ENCODE data around the gene KLK7.

The KLK7 gene

DNA sequence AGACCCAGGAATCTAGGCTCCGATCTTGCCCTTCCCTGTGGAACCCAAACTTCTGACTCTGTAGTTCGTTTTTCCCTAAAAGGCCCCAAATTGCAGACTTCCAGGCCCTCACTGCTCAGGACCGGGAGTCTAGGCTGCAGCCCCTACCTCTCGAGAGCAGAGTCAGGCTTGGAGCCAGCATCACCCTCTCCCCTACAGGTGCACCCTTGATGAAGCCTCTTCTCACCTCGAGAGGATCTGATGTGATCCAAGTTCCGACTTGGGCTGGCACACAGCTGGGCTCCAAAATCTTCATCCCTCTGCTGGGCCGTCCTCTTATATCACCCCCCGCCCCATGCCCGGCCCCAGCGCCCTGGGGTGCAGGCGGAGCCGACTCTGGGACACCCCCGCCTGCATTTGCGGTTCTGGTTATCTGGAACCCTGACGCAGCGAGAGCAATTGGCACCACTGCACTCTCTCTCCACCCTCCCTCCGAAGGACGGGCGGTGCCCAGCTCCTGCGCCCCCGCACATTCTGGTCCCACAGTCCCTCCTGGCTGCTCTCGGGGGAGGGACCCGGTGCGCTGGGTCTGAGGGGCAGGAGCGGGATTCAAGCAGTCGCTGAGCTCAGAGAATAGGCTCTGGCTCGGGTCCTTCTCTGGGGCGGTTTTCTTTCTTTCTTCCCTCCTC, at the start of gene KLK7:
Gene KLK7, minus strand, starts transcription at position 293 of the 668 bp plus-strand sequence. CDS start 1,518 bp downstream, outside the sequence.
- no peak within 1 kb of the TSS for H3K4me2 ChIP-seq (ENCODE audit: low read depth, low read length, poor library complexity, severe bottlenecking)
- H3K27me3 ChIP-seq (ENCODE audit: low read length): no peaks in the 10 kb centered on the region
- H3F3A ChIP-seq (ENCODE audit: insufficient read depth): no peaks in the 10 kb centered on the region
- H3K9ac ChIP-seq (ENCODE audit: low read length): no peak within 1 kb of the TSS
- no peaks in the 10 kb centered on the region for H3K9me3 ChIP-seq (ENCODE audit: insufficient read depth, low read length)
- no peaks in the 10 kb centered on the region for H3K9me2 ChIP-seq (replicated peaks; ENCODE audit: insufficient read depth, low read length)
- H4K20me1 ChIP-seq (ENCODE audit: low read depth, low read length): no peaks in the 10 kb centered on the region
- TF ChIP-seq EZH2phosphoT487 (conservative IDR thresholded peaks at IDR 0.05; ENCODE audit: low read length): no peak
- TF ChIP-seq, protein P1, sequence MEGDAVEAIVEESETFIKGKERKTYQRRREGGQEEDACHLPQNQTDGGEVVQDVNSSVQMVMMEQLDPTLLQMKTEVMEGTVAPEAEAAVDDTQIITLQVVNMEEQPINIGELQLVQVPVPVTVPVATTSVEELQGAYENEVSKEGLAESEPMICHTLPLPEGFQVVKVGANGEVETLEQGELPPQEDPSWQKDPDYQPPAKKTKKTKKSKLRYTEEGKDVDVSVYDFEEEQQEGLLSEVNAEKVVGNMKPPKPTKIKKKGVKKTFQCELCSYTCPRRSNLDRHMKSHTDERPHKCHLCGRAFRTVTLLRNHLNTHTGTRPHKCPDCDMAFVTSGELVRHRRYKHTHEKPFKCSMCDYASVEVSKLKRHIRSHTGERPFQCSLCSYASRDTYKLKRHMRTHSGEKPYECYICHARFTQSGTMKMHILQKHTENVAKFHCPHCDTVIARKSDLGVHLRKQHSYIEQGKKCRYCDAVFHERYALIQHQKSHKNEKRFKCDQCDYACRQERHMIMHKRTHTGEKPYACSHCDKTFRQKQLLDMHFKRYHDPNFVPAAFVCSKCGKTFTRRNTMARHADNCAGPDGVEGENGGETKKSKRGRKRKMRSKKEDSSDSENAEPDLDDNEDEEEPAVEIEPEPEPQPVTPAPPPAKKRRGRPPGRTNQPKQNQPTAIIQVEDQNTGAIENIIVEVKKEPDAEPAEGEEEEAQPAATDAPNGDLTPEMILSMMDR (IDR thresholded peaks at IDR 0.05; ENCODE audit: insufficient read depth, low read length, poor library complexity, severe bottlenecking): no peak
- H3K27ac ChIP-seq (ENCODE audit: low read depth, low read length): no peak within 1 kb of the TSS
- no peak within 1 kb of the TSS for H2AFZ ChIP-seq (ENCODE audit: low read depth, low read length, severe bottlenecking)
- H3K36me3 ChIP-seq (ENCODE audit: low read length): no peaks in the 10 kb centered on the region
- no peaks in the 10 kb centered on the region for H3K79me2 ChIP-seq (ENCODE audit: insufficient read depth, low read length)
- no peak within 1 kb of the TSS for H3K4me3 ChIP-seq (ENCODE audit: insufficient read depth, low read length, poor library complexity, severe bottlenecking)

DNA sequence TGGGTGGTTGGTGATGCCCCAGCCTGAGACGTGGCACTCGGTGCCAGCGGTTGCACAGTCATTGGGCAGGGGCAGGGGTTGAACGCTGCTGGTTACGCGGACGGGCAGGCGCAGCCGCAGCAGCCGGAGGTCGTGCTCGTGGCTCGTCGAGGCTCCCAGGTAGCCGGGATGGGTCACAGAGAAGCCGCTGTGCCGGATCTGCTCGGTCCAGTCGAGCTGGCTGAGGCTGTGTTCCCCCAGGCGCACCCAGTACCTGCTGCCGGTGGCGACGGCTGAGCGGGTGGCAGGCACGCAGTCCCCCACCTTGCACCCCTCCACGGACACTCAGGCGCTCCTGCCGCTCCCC, 48.1 kb upstream of the KLK7 start:
- Histone ChIP-seq H3K79me2 (ENCODE audit: insufficient read depth, low read length) (no peaks in the 10 kb centered on the region), H3F3A (ENCODE audit: insufficient read depth) (no peaks in the 10 kb centered on the region), H2AFZ (ENCODE audit: low read depth, low read length, severe bottlenecking) (no peak overlapping the region), H3K27me3 (ENCODE audit: low read length) (no peaks in the 10 kb centered on the region), H3K4me3 (ENCODE audit: insufficient read depth, low read length, poor library complexity, severe bottlenecking) (no peak overlapping the region), H3K9ac (ENCODE audit: low read length) (no peak overlapping the region), H3K9me2 (replicated peaks; ENCODE audit: insufficient read depth, low read length) (no peaks in the 10 kb centered on the region), H3K4me2 (ENCODE audit: low read depth, low read length, poor library complexity, severe bottlenecking) (no peak overlapping the region), H3K27ac (ENCODE audit: low read depth, low read length) (no peak overlapping the region), H3K9me3 (ENCODE audit: insufficient read depth, low read length) (no peaks in the 10 kb centered on the region), H4K20me1 (ENCODE audit: low read depth, low read length) (no peaks in the 10 kb centered on the region), H3K36me3 (ENCODE audit: low read length) (no peaks in the 10 kb centered on the region)
- TF ChIP-seq, protein P1 (IDR thresholded peaks at IDR 0.05; ENCODE audit: insufficient read depth, low read length, poor library complexity, severe bottlenecking): no peak
- TF ChIP-seq EZH2phosphoT487 (conservative IDR thresholded peaks at IDR 0.05; ENCODE audit: low read length): no peak

DNA sequence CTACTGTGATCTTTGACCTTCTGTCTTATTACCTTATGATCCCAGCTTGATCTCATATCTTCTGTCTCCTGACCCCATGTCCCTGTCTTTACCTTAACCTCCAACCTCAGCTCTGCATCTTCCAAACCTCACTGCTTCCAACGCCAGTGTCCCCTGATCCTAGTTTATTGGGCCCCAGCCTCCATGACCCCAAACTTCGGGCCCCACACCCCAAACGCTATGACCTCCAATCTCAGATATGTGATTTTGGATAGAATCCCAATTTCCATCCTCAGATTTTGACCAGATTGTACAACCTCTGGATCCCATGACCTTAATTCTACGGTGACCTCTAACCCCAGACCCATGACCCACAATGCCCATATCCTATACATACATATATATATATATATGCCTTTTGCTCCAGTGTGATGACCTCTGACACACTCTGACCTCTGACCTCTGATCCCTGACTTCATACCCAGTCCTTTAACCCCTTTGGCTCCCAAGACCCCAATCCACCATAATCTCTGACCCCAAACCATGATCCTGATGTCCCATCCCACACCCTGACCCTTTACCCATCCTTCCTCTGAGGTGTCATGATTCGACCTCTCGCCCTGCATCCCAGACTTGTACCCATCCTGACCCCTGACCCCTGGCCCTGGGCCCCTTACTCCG, 47.6 kb upstream of the KLK7 start:
- TF ChIP-seq, protein P1 (IDR thresholded peaks at IDR 0.05; ENCODE audit: insufficient read depth, low read length, poor library complexity, severe bottlenecking): no peak
- no peak for TF ChIP-seq EZH2phosphoT487 (conservative IDR thresholded peaks at IDR 0.05; ENCODE audit: low read length)
- no peaks in the 10 kb centered on the region for H3K36me3 ChIP-seq (ENCODE audit: low read length)
- no peak overlapping the region for H3K27ac ChIP-seq (ENCODE audit: low read depth, low read length)
- no peaks in the 10 kb centered on the region for H3K9me2 ChIP-seq (replicated peaks; ENCODE audit: insufficient read depth, low read length)
- H3K9me3 ChIP-seq (ENCODE audit: insufficient read depth, low read length): no peaks in the 10 kb centered on the region
- H2AFZ ChIP-seq (ENCODE audit: low read depth, low read length, severe bottlenecking): no peak overlapping the region
- H3F3A ChIP-seq (ENCODE audit: insufficient read depth): no peaks in the 10 kb centered on the region
- H3K4me3 ChIP-seq (ENCODE audit: insufficient read depth, low read length, poor library complexity, severe bottlenecking): no peak overlapping the region
- H3K9ac ChIP-seq (ENCODE audit: low read length): no peak overlapping the region
- no peak overlapping the region for H3K4me2 ChIP-seq (ENCODE audit: low read depth, low read length, poor library complexity, severe bottlenecking)
- no peaks in the 10 kb centered on the region for H3K27me3 ChIP-seq (ENCODE audit: low read length)
- no peaks in the 10 kb centered on the region for H4K20me1 ChIP-seq (ENCODE audit: low read depth, low read length)
- no peaks in the 10 kb centered on the region for H3K79me2 ChIP-seq (ENCODE audit: insufficient read depth, low read length)

Measured in SU-DHL-6 (cell line).